Central memory CD8-positive, alpha-beta T cell (primary cell): ENCODE results near the gene SPRR3.
"Not testable (repeated sequence)": the region's sequence is repeated elsewhere in the genome, so short reads cannot be mapped to it uniquely, and the experiment has no call there.

Source experiments
- ATAC-seq: fragments of 150-1000 bp; cut with Tn5 transposase; replicated peaks from 2 replicates; pipeline ENCODE4 v1.10.0; 2022; ENCODE audit warnings: mild to moderate bottlenecking, moderate FRiP score, moderate number of reproducible peaks; ENCODE audit not compliant: poor library complexity, severe bottlenecking; ENCODE audit errors: extremely low read depth
- DNase-seq, 2 donors: peaks; one replicate each; pipeline ENCODE4 v3.0.0; 2021; ENCODE audit warnings: low spot score in 2 of 2
- H3K27ac Mint-ChIP-seq: one replicate; pipeline ENCODE4 v1.8.0; 2022; ENCODE audit warnings: low read depth, mild to moderate bottlenecking, moderate library complexity, mixed read lengths
- H3K27me3 Mint-ChIP-seq: one replicate; pipeline ENCODE4 v1.8.0; 2022; ENCODE audit warnings: mixed read lengths
- H3K36me3 Mint-ChIP-seq: one replicate; pipeline ENCODE4 v1.8.0; 2022; ENCODE audit warnings: mild to moderate bottlenecking, moderate library complexity, mixed read lengths; ENCODE audit not compliant: insufficient read depth
- H3K4me1 Mint-ChIP-seq: one replicate; pipeline ENCODE4 v1.8.0; 2022; ENCODE audit warnings: mixed read lengths
- H3K4me3 Mint-ChIP-seq: one replicate; pipeline ENCODE4 v1.8.0; 2022; ENCODE audit warnings: mild to moderate bottlenecking, moderate library complexity, mixed read lengths
- H3K9me3 Mint-ChIP-seq: one replicate; pipeline ENCODE4 v1.8.0; 2022; ENCODE audit warnings: mixed read lengths

SPRR3 gene

GRCh38 chr1:152996633-152997400, 4.7 kb upstream of the SPRR3 start:
- Mint-ChIP-seq H3K4me3 (no peak overlapping the region), H3K9me3 (no peaks in the 10 kb centered on the region), H3K36me3 (no peaks in the 10 kb centered on the region), H3K4me1 (no peaks in the 10 kb centered on the region), H3K27ac (no peak overlapping the region), H3K27me3 (peaks cover 63% of the 10 kb centered on the region)
- DNase-seq (no peak), ATAC-seq (no peak)

DNA sequence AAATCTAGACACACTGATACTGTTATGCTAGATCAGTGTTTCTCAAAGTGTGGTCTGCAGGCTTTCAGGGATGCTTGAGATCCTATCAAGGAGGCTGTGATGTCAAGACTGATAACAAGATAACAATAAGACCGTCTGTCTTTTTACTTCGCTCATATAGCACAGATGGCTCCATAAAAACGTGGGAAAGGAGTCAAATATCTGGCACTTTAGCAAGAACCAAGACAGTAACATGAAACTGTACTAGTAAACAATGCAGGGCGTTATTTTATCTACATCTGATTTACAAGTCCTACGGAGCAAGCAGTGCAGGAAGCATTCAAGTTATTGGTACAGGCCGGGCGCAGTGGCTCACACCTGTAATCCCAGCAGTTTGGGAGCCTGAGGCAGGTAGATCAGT, 3.6 kb upstream of the SPRR3 start:
- DNase-seq (no peak), ATAC-seq (no peak)
- H3K4me3 Mint-ChIP-seq: no peak overlapping the region

DNA sequence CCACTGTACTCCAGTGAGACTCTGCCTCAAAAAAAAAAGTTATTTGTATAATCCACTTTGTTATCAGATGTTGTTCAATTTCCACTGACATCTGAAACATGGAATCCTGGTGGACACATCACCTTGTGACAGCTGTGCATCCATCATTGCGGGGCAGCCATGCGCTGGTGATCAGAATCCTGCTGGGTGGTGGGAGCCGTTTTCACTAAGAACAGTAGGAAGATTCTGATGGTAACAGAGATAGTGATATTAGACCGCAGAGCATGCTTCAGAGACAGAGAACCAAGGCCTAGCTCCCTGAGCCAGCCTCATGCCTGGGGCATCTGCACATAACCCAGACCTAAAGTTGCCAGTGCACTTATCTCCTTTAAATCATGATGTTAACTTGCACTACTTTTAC, 3.1 kb upstream of the SPRR3 start:
- Mint-ChIP-seq H3K4me1 (no peaks in the 10 kb centered on the region), H3K36me3 (no peaks in the 10 kb centered on the region), H3K4me3 (no peak overlapping the region), H3K27me3 (peaks cover 51% of the 10 kb centered on the region), H3K27ac (no peak overlapping the region), H3K9me3 (no peaks in the 10 kb centered on the region)
- DNase-seq: no peak
- no peak for ATAC-seq

More for the DNA sequence above, 3.6 kb upstream of the SPRR3 start:
- Mint-ChIP-seq H3K27ac (no peak overlapping the region), H3K36me3 (no peaks in the 10 kb centered on the region), H3K4me1 (no peaks in the 10 kb centered on the region), H3K9me3 (no peaks in the 10 kb centered on the region), H3K27me3 (peaks cover 57% of the 10 kb centered on the region)

- Mint-ChIP-seq H3K27me3 (peaks cover 40% of the 10 kb centered on the region), H3K9me3 (no peaks in the 10 kb centered on the region), H3K36me3 (no peaks in the 10 kb centered on the region), H3K4me1 (no peaks in the 10 kb centered on the region), H3K27ac (no peak overlapping the region), H3K4me3 (no peak overlapping the region)
- no peak for ATAC-seq
- DNase-seq: no peak
Measured at GRCh38 chr1:152999818-153000217, 1.7 kb upstream of the SPRR3 start.

GRCh38 chr1:153000294-153000693, 1.3 kb upstream of the SPRR3 start:
- ATAC-seq: no peak
- no peak overlapping the region for H3K4me3 Mint-ChIP-seq

DNA sequence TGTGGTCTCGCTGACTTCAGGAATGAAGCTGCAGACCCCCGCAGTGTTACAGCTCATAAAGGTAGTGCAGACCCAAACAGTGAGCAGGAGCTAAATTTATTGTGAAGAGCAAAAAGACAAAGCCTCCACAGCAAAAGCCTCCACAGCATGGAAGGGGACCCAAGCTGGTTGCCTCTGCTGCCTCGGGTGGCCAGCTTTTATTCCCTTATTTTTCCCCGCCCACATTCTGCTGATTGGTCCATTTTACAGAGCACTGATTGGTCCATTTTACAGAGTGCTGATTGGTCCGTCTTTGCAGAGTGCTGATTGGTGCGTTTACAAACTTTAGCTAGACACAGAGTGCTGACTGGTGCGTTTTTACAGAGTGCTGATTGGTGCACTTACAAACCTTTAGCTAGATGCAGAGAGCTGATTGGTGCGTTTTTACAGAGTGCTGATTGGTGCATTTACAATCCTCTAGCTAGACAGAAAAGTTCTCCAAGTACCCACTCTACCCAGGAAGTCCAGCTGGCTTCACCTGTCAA, 9.7 kb downstream of the SPRR3 start:
- H3K36me3 Mint-ChIP-seq, ATAC-seq: not testable (repeated sequence)
- peaks cover 21% of the 10 kb centered on the region for H3K27me3 Mint-ChIP-seq

More at GRCh38 chr1:153000294-153000693, 1.3 kb upstream of the SPRR3 start:
- no peaks in the 10 kb centered on the region for H3K9me3 Mint-ChIP-seq
- no peaks in the 10 kb centered on the region for H3K4me1 Mint-ChIP-seq
- H3K36me3 Mint-ChIP-seq: no peaks in the 10 kb centered on the region
- H3K27ac Mint-ChIP-seq: no peak overlapping the region
- peaks cover 35% of the 10 kb centered on the region for H3K27me3 Mint-ChIP-seq
- no peak for DNase-seq

GRCh38 chr1:153021829-153022228, 20.3 kb downstream of the SPRR3 start:
- not testable (repeated sequence) for ATAC-seq, H3K4me3 Mint-ChIP-seq, H3K4me1 Mint-ChIP-seq, H3K27ac Mint-ChIP-seq, H3K9me3 Mint-ChIP-seq, DNase-seq, H3K36me3 Mint-ChIP-seq
- peaks cover 62% of the 10 kb centered on the region for H3K27me3 Mint-ChIP-seq

More for the DNA sequence above, 9.7 kb downstream of the SPRR3 start:
- H3K9me3 Mint-ChIP-seq, H3K27ac Mint-ChIP-seq, DNase-seq, H3K4me3 Mint-ChIP-seq, H3K4me1 Mint-ChIP-seq: not testable (repeated sequence)

- peaks cover 59% of the 10 kb centered on the region for H3K27me3 Mint-ChIP-seq
- H3K4me3 Mint-ChIP-seq, ATAC-seq, DNase-seq, H3K9me3 Mint-ChIP-seq, H3K27ac Mint-ChIP-seq, H3K36me3 Mint-ChIP-seq, H3K4me1 Mint-ChIP-seq: not testable (repeated sequence)
Measured at GRCh38 chr1:153022340-153022739, 20.8 kb downstream of the SPRR3 start.

DNA sequence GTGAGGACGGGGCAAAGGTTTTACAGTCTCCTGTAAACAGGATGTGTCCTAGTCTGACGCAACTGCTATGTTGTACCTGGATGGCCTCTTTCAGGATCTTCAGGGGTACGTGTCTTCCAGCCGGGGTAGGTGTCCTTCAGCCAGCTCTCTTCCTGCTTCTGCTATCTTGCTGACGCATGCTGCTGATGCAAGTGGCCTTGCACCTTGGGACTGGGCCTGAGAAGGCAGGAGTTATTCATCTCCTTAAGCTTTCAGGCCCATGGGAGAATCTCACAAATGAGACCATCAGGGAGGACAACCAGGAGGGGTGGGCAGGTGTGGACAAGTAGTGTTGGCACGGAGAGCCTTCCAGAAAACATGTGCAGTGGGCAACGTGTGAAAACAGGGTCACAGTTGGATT, 21.6 kb downstream of the SPRR3 start:
- ATAC-seq: no peak
- Mint-ChIP-seq H3K27ac (no peak overlapping the region), H3K36me3 (peaks cover 2% of the 10 kb centered on the region), H3K27me3 (peaks cover 57% of the 10 kb centered on the region), H3K9me3 (no peaks in the 10 kb centered on the region), H3K4me3 (no peak overlapping the region), H3K4me1 (no peaks in the 10 kb centered on the region)
- DNase-seq: no peak

DNA sequence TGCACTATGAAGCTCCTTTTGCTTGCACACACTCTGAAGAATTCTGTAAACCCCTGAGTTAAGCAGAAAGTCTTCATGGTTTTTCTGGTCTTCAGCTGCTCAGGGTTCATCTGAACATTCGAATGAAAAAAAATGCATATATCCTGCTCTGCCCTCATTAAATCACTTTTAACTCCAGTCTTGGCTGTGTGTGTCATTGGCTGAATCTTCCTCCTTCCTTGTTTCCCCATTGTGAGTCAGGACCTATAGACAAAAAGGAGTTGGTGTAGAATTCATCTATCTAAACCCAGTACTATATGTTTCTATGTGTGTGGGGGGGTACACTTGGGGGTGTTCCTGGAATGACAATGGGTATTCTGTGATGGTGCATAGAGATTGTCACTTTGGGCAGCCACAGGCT, 22.9 kb downstream of the SPRR3 start:
- Mint-ChIP-seq H3K9me3 (no peaks in the 10 kb centered on the region), H3K27me3 (peaks cover 61% of the 10 kb centered on the region), H3K27ac (no peak overlapping the region), H3K4me3 (no peak overlapping the region), H3K4me1 (no peaks in the 10 kb centered on the region), H3K36me3 (peaks cover 2% of the 10 kb centered on the region)
- ATAC-seq (no peak), DNase-seq (no peak)

GRCh38 chr1:153025797-153026196, 24.2 kb downstream of the SPRR3 start:
- Mint-ChIP-seq H3K9me3 (no peaks in the 10 kb centered on the region), H3K4me3 (no peak overlapping the region), H3K4me1 (no peaks in the 10 kb centered on the region), H3K27ac (no peak overlapping the region), H3K36me3 (no peaks in the 10 kb centered on the region), H3K27me3 (peaks cover 53% of the 10 kb centered on the region)
- no peak for DNase-seq
- ATAC-seq: no peak

DNA sequence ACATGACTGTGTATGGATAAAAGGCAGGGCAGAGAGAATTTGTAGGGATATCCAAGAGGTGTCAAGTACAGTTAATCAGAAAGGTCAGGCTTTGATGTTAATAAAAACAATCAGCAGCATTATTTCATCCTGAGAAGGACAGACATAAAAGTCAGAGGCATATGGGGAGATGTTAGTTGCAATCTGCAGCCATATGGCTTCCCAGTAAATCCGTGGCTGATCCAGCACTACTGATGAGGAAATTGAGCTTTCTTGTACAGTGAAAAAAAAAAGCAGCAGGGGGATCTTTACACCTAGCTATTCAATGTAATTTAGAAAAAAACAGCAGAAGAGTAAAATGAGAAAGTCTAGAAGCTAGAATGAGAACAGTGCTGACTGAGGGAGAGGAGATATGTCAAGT, 27.2 kb downstream of the SPRR3 start:
- H3K4me3 Mint-ChIP-seq: no peak overlapping the region
- no peaks in the 10 kb centered on the region for H3K4me1 Mint-ChIP-seq
- no peak for DNase-seq
- no peak overlapping the region for H3K27ac Mint-ChIP-seq
- no peaks in the 10 kb centered on the region for H3K9me3 Mint-ChIP-seq
- no peak for ATAC-seq
- H3K36me3 Mint-ChIP-seq: no peaks in the 10 kb centered on the region
- H3K27me3 Mint-ChIP-seq: peaks cover 38% of the 10 kb centered on the region

- no peak within 1 kb of the TSS for H3K4me3 Mint-ChIP-seq
- no peaks in the 10 kb centered on the region for H3K4me1 Mint-ChIP-seq
- ATAC-seq (no peak), DNase-seq (no peak)
- H3K9me3 Mint-ChIP-seq: no peaks in the 10 kb centered on the region
- no peaks in the 10 kb centered on the region for H3K36me3 Mint-ChIP-seq
- H3K27me3 Mint-ChIP-seq: peaks cover 55% of the 10 kb centered on the region
- H3K27ac Mint-ChIP-seq: no peak within 1 kb of the TSS
Measured at GRCh38 chr1:153030895-153031294, 29.3 kb downstream of the SPRR3 start, which contains the start of gene SPRR1B. TSS of gene SPRR1B (plus strand) at chr1:153031203. CDS start at chr1:153032346, 1,143 bp downstream.
